Common myeloid progenitor, CD34-positive (primary cell): Measurements from ENCODE around the gene MPRIP.
A peak's percentile ranks its signal among the peaks of the same experiment; 100 is the strongest.

Source experiments
- CTCF ChIA-PET: fragments of 350-600 bp; sonication (Branson Sonifier 250); formaldehyde crosslinking; loops from one replicate; lab custom pipeline; 2021; ENCODE audit warnings: antibody characterized with exemption; lab: Charles Lee
- POLR2A ChIA-PET: fragments of 350-600 bp; sonication (Branson Sonifier 250); formaldehyde crosslinking; loops from one replicate; lab custom pipeline; 2021; ENCODE audit warnings: antibody characterized with exemption; lab: Charles Lee
- DNase-seq, 3 donors: peaks; one replicate each; pipeline versions ENCODE4 v3.0.0 to v3.0.0-alpha.2; 2013
- H3K27ac ChIP-seq, 2 experiments: 1 replicate in 1 of 2; 2 replicates in 1 of 2; pipeline ENCODE4 v1.7.0; 2013; ENCODE audit warnings: inconsistent platforms in 2 of 2, low read length in 2 of 2, mild to moderate bottlenecking in 2 of 2, low read depth in 1 of 2, moderate library complexity in 1 of 2; ENCODE audit not compliant: severe bottlenecking in 2 of 2, insufficient read depth in 1 of 2, poor library complexity in 1 of 2
- H3K27me3 ChIP-seq, 5 experiments: replicated peaks in 2 of 5; 1 replicate in 3 of 5; 2 replicates in 2 of 5; pipeline versions ENCODE4 v1.6.1 to v1.7.0; 2013; ENCODE audit warnings: low read length in 4 of 5, mild to moderate bottlenecking in 2 of 5, moderate library complexity in 2 of 5, inconsistent platforms in 1 of 5; ENCODE audit not compliant: insufficient read depth in 5 of 5, control insufficient read depth in 4 of 5
- H3K36me3 ChIP-seq, 4 experiments: 1 replicate in 2 of 4; 2 replicates in 2 of 4; pipeline versions ENCODE4 v1.6.1 to v1.7.0; 2013; ENCODE audit warnings: low read length in 3 of 4, control low read depth in 1 of 4, mild to moderate bottlenecking in 1 of 4; ENCODE audit not compliant: control insufficient read depth in 4 of 4, insufficient read depth in 4 of 4
- H3K4me1 ChIP-seq, 4 experiments: 1 replicate in 3 of 4; 2 replicates in 1 of 4; pipeline versions ENCODE4 v1.6.1 to v1.7.1; 2013; ENCODE audit warnings: low read length in 3 of 4, mild to moderate bottlenecking in 3 of 4, control low read depth in 1 of 4, inconsistent platforms in 1 of 4, moderate library complexity in 1 of 4; ENCODE audit not compliant: control insufficient read depth in 4 of 4, insufficient read depth in 4 of 4; ENCODE audit errors: control extremely low read depth in 1 of 4
- H3K4me3 ChIP-seq, 7 experiments: 1 replicate in 4 of 7; 2 replicates in 3 of 7; pipeline versions ENCODE4 v1.5.1 to v1.7.0; 2013; ENCODE audit warnings: mild to moderate bottlenecking in 7 of 7, low read length in 6 of 7, moderate library complexity in 6 of 7, inconsistent platforms in 2 of 7, low read depth in 2 of 7, control low read depth in 1 of 7; ENCODE audit not compliant: insufficient read depth in 4 of 7, control insufficient read depth in 1 of 7; ENCODE audit errors: extremely low read depth in 1 of 7
- H3K9me3 ChIP-seq, 5 experiments: 1 replicate in 4 of 5; 2 replicates in 1 of 5; pipeline versions ENCODE4 v1.6.1 to v1.7.1; 2013; ENCODE audit warnings: low read length in 4 of 5, mild to moderate bottlenecking in 2 of 5, inconsistent platforms in 1 of 5, low read depth in 1 of 5, moderate library complexity in 1 of 5; ENCODE audit not compliant: control insufficient read depth in 4 of 5, insufficient read depth in 2 of 5; ENCODE audit errors: control extremely low read depth in 1 of 5
- WGBS: methylation state at CpG from one replicate; pipeline ENCODE4 v1.1.5; 2013; ENCODE audit not compliant: insufficient coverage; 5-methylcytosine and 5-hydroxymethylcytosine counted together

MPRIP gene

GRCh38 chr17:17206124-17206912 is 164.1 kb downstream of the MPRIP start, which contains the start of gene PLD6:
TSS of gene PLD6 (minus strand) at chr17:17206333. CDS start at chr17:17206286, 47 bp downstream.
- Histone ChIP-seq H3K27ac (peak within 1 kb of the TSS in 1 of 2 experiments; percentile 14), H3K9me3 (no peaks in the 10 kb centered on the region), H3K4me1 (peaks cover 0 to 35% (median 26%) of the 10 kb centered on the region in 4 experiments), H3K36me3 (peaks cover 2 to 32% (median 15%) of the 10 kb centered on the region in 4 experiments), H3K4me3 (peak within 1 kb of the TSS; percentile 20 to 84 (median 68)), H3K27me3 (no peaks in the 10 kb centered on the region)
- peak; percentile 87 to 95 (median 89) for DNase-seq
- ChIA-PET CTCF (interaction anchor here (1.1 kb wide), 1 partner anchor 61 kb away, joined by 3 read pairs; no protein-coding TSS in a partner anchor), POLR2A (no interaction called here)
- 15% methylated on average over 59 of the region's 78 CpGs for WGBS

- no peak overlapping the region for H3K27ac ChIP-seq
- no peak for DNase-seq
These were observed 164.7 kb downstream of the MPRIP start for GRCh38 chr17:17206913-17207335.

GRCh38 chr17:17207998-17208397 is 165.7 kb downstream of the MPRIP start:
- CTCF ChIA-PET, result interaction anchor here (1.0 kb wide), 1 partner anchor 67 kb away, joined by 3 read pairs; no protein-coding TSS in a partner anchor
- POLR2A ChIA-PET, result no interaction called here
- 75% methylated on average over 4 of the region's 8 CpGs for WGBS

More at GRCh38 chr17:17206913-17207335, 164.7 kb downstream of the MPRIP start:
- ChIA-PET POLR2A (no interaction called here), CTCF (interaction anchor here (1.0 to 1.1 kb wide), 2 partner anchors 60 to 68 kb away, joined by 3 read pairs; no protein-coding TSS in a partner anchor)
- no peaks in the 10 kb centered on the region for H3K27me3 ChIP-seq
- H3K36me3 ChIP-seq, result peaks cover 2 to 33% (median 14%) of the 10 kb centered on the region in 4 experiments
- H3K4me3 ChIP-seq, result no peak overlapping the region
- H3K4me1 ChIP-seq, result peaks cover 0 to 35% (median 26%) of the 10 kb centered on the region in 4 experiments
- 94% methylated on average over 12 of the region's 16 CpGs for WGBS
- H3K9me3 ChIP-seq, result no peaks in the 10 kb centered on the region

GRCh38 chr17:17213775-17214174 is 171.5 kb downstream of the MPRIP start:
- no peaks in the 10 kb centered on the region for H3K9me3 ChIP-seq
- ChIA-PET CTCF (no interaction called here), POLR2A (interaction anchor here (1.0 kb wide), 1 partner anchor 87 kb away, joined by 3 read pairs; no protein-coding TSS in a partner anchor)
- H3K4me1 ChIP-seq, result no peaks in the 10 kb centered on the region
- peaks cover 13 to 69% (median 48%) of the 10 kb centered on the region in 4 experiments for H3K36me3 ChIP-seq
- no peak for DNase-seq
- H3K4me3 ChIP-seq, result no peak overlapping the region
- 74% methylated on average over 4 of the region's 10 CpGs for WGBS
- no peak overlapping the region for H3K27ac ChIP-seq
- no peaks in the 10 kb centered on the region for H3K27me3 ChIP-seq

More at GRCh38 chr17:17207998-17208397, 165.7 kb downstream of the MPRIP start:
- H3K4me3 ChIP-seq, result no peak overlapping the region
- peaks cover 5 to 30% (median 10%) of the 10 kb centered on the region in 4 experiments for H3K36me3 ChIP-seq
- no peak overlapping the region for H3K27ac ChIP-seq
- DNase-seq, result peak in 2 of 3 donors; percentile 13 to 33
- H3K4me1 ChIP-seq, result peaks cover 0 to 35% (median 26%) of the 10 kb centered on the region in 4 experiments
- no peaks in the 10 kb centered on the region for H3K9me3 ChIP-seq
- H3K27me3 ChIP-seq, result no peaks in the 10 kb centered on the region

- Histone ChIP-seq H3K4me1 (no peaks in the 10 kb centered on the region), H3K4me3 (no peak overlapping the region), H3K9me3 (no peaks in the 10 kb centered on the region), H3K36me3 (peaks cover 14 to 78% (median 54%) of the 10 kb centered on the region in 4 experiments), H3K27ac (no peak overlapping the region), H3K27me3 (no peaks in the 10 kb centered on the region)
- ChIA-PET POLR2A (no interaction called here), CTCF (no interaction called here)
- WGBS, result 97% methylated on average over 14 of the region's 27 CpGs
- DNase-seq, result no peak
These were observed 172.6 kb downstream of the MPRIP start for GRCh38 chr17:17214646-17215436.

GRCh38 chr17:17215575-17215974 is 173.3 kb downstream of the MPRIP start:
- no peak overlapping the region for H3K27ac ChIP-seq
- H3K27me3 ChIP-seq, result no peaks in the 10 kb centered on the region
- no peak for DNase-seq
- no peaks in the 10 kb centered on the region for H3K4me1 ChIP-seq
- CTCF ChIA-PET, result interaction anchor here (0.6 kb wide), 1 partner anchor 111 kb away, joined by 3 read pairs; no protein-coding TSS in a partner anchor
- peaks cover 14 to 85% (median 58%) of the 10 kb centered on the region in 4 experiments for H3K36me3 ChIP-seq
- no peak overlapping the region for H3K4me3 ChIP-seq
- H3K9me3 ChIP-seq, result no peaks in the 10 kb centered on the region
- 97% methylated on average over 5 of the region's 8 CpGs for WGBS
- POLR2A ChIA-PET, result no interaction called here
